Measurements from ENCODE around the gene PIK3AP1.

DNA sequence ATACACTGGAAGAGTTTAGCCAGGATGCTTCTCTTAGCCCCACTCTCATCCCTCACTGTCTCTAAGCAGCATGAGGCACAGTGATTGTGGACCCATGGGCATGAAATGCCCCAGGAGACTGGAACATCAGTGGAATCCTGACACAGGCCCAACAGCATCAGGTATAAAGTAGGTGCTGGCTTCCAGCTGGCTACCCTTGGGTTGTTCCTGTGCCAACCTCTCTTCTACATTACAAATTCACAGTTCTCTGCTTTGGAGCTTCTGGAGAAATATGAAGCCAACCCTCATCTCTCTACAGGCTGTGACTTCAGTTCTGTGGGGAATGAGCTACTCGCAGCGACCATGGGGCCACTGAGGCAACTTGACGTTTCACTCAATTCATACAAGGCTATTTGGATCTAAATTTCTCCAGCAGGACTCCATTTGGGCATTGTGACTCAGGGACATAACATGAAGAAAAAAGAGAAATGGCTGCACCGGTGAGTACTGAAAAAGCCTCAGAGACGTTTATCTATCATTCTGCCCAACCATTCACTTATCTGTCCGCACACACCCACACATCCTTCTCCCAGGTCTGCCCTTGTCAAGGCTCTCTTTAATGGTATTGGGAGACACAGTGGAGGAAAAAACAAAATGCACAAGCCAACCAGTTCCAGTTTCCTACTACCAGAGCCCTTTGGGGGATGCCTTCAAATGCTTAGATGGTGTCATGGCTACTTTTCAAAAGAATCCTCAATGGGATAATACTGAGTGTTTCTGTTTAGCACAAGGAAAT is 98.1 kb downstream of the PIK3AP1 start:
- TF ChIP-seq, protein P1, sequence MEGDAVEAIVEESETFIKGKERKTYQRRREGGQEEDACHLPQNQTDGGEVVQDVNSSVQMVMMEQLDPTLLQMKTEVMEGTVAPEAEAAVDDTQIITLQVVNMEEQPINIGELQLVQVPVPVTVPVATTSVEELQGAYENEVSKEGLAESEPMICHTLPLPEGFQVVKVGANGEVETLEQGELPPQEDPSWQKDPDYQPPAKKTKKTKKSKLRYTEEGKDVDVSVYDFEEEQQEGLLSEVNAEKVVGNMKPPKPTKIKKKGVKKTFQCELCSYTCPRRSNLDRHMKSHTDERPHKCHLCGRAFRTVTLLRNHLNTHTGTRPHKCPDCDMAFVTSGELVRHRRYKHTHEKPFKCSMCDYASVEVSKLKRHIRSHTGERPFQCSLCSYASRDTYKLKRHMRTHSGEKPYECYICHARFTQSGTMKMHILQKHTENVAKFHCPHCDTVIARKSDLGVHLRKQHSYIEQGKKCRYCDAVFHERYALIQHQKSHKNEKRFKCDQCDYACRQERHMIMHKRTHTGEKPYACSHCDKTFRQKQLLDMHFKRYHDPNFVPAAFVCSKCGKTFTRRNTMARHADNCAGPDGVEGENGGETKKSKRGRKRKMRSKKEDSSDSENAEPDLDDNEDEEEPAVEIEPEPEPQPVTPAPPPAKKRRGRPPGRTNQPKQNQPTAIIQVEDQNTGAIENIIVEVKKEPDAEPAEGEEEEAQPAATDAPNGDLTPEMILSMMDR (IDR thresholded peaks at IDR 0.05; ENCODE audit: low read length) = no peak
- TF ChIP-seq EZH2 (IDR thresholded peaks at IDR 0.05; ENCODE audit: borderline replicate concordance, low read length) = no peak
